CD4-positive, alpha-beta T cell treated with Interleukin-17A for 4 hours (primary cell): ENCODE data around the gene CEACAM7.

Source experiments
- DNase-seq: peaks from one replicate; pipeline ENCODE4 v3.0.0-alpha.2; 2020; ENCODE audit warnings: mixed read lengths

The CEACAM7 gene

DNA sequence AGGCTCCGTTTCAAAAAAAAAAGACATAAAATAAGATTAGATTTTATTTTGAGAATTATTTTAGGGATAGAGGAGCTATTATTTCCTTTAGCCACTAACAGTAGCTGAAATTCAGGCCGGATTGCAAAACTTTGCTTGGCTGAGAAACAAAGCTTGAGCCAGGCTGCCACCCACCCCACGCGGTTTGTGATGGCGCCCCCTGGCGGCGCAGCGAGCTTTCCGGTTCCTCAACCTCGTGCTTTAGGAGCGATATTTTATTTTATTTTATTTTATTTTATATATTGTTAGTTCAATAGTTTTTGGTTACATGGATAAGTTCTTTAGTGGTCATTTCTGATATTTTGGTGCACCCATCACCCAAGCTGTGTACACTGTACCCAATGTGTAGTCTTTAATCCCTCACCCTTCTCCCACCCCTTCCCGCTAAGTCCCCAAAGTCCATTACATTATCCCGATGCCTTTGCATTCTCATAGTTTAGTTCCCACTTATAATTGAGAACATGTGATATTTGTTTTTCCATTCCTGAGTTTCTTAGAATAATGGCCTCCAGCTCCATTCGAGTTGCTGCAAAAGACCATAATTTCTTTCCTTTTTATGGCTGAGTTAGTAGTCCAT, 41.4 kb downstream of the CEACAM7 start:
- peak; percentile 61 for DNase-seq

DNA sequence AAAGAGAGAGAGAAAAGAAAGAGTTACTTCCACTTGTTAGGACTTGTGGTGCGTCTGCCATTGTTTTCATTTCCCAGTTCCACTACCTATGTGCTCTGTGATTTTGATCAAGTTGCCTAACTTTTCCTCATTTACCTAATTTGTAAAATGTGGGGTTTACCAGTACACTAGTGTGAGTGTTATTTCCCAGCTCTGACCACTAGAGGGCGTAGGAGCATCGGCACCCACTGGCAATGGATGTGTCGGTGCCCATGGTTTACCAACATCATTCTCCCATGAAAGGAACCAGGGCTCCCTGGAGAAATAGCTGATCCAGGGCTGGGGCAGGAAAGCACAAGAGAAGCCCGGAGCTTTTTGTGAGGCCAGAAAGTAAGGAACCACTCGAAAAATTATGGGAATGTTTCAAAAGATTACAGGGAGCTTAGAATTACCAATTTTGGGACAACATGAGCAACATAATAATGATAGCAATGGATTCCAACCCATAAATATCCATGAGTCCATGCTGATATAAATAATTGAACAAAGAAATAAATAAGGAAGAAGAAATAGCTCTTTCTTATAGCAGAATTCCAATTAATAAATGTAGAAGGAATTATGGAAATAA, 46.1 kb downstream of the CEACAM7 start:
- peak; percentile 79 for DNase-seq

DNA sequence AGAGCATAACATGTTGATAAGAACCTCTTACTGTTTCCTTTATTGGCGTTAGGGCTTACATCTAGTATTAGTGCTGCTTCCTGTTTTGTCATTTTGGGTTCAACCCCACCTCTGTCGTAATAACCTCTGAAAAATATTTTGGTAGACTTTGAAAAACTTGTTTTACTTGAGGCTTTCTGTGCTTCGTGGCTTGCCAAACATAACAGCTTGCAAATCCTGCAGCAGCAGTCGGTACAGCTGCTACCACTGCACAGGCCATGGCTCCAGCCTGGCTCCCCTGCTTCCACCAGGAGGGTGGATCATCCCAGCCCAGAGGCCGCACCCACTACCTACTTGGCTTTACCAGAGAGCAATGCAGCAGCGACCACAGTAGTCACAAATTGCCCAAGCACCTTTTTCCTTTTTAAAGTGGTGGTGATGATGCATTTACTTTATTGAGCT, 49.4 kb downstream of the CEACAM7 start:
- DNase-seq = peak; percentile 20

DNA sequence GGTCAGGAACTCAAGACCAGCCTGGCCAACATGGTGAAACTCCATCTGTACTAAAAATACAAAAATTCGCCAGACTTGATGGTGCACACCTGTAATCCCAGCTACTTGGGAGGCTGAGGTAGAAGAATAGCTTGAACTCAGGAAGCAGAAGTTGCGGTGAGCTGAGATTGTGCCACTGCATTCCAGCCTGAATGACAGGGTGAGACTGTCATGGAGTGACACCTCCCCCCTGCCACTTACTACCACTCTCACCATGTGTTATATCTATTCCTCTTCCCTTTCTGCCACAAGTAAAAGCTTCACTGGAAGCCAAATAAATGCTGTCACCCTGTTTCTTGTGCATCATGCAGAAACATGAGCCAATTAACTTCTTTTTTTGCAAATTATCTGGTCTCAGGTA, 50.6 kb downstream of the CEACAM7 start:
- DNase-seq = no peak

DNA sequence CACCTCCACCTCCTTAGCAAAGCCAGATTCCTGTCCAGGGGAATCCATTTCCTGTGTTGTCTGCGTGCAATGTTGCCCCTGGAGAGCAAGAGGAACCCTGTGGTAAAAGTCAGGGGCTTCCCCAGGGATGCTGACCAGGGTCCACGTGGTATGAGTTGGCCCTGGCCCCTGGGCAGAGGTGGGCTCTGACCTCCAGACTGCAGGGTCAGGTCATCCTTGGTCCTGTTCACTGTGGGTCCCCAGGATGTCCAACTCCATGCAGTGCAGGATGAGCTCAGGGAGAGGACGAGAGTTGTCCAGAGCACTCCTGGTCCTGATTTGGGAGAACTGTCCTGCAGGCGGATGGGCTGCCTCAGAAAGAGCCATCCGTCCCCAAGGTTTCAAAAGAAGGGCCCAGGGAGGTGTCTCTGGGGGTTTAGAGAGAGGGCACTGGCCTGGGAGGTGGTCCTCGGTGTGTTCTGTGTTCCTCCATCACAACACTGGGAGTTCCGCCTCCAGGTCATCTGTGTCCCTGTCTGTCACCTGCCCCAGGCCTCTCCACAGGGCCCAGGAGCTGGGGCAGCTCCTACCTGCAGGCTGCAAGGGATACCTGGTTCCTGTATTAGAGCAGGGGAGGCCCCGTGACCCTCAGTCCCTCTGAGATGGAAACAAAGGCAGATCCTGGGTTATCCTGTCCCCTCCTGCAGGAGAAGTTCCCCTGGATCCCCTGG, 59.9 kb downstream of the CEACAM7 start:
- DNase-seq = no peak

DNA sequence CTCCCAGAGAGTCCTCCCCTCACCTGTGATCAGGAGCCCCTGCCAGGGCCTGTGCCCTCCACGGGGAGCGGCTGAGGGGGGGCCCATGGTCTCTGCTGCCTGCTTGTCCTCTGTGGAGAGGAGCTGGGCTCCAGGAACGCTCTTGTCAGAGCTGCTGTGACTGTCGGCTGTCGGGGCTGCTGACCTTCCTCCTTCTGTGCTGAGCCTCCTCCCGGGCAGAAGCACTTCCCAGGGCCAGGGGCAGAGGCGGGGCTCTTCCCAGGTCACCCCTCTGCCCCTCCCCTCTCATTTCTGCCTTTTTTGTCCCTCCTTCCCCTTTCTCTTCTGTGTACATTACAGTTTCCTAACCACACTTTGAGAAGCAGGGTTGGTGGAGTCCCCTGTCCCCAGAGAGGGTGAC, 61.2 kb downstream of the CEACAM7 start, which contains the start of gene CEACAM4:
Gene CEACAM4 (minus strand): TSS at position 198 of the 400 bp plus-strand sequence. CDS start 111 bp downstream, at position 87.
- DNase-seq = no peak

DNA sequence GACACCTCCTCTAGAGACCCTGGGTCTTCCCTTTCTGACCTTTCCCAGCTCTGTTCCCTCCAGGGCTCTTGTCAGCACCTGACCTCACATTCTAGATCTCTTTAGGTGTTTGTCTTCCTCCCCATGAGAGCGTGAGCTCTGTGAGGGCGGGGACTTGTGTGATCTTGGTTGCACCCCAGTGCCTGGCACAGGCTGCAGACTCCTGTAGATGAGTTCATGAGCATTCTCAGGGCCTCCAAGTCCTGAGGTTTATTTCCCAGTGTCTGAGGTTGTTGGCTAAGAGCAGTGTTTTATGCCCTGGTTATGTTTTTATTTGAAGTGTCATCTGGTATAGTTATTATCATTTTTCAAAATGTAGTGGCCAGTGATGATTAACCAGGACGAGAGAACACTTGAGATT, 61.8 kb downstream of the CEACAM7 start:
- no peak for DNase-seq

DNA sequence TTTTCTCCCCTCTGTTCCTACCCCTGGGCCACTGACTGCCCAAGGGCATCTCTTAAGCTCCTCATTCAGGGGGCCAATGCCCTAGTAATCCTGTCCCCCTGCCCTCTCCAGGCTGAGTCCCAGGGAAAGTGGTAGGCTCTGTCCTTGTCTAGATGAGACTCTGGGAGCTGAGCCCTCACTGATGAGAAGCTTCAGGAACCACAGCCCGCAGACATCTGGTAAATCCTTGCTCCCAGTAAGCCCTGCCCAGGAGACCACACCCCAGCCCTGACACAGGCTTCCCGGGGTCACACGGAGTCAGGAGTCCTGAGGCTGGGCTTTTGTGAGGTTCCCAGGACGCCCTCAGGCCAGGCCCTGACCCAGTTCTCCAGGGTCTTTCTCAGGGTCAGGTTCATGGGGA, 63.1 kb downstream of the CEACAM7 start:
- DNase-seq = no peak

DNA sequence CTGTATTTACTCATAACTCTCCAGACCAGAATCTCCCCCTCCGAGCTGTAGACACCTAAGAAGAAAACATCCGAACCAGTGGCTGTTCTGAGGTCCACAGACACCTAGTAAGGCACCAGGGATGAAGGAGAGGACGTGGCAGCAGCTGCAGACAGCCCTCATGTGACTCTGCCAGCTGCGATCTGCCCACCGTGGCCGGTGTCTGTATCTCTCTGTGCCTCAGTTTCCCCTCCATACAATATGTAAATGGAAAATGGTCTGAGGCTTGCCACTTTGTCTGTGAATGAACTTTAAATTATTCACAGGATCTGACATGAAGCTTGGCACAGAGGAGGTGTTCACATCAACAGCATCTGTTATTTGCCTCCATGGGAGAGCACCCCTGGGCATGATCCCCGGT, 63.6 kb downstream of the CEACAM7 start:
- DNase-seq = no peak

DNA sequence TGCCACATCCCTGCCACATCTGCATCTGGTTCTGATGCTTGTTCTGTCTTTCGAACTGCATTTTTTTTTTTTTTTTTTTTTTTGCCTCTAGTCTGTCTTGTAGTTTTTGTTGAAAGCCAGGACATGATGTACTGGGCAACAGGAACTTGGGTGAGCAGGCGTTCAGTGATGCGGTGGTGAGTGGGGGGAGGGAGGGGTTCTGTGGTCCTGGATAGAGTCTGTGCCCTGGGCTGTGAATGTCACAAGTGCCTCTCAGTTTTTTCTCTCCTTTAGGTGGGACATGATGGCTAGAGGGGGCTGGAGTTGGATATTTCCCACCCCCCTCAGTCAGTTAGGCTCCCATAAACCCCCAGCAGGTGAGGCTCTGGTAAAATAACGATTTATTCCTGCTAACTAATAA, 64.7 kb downstream of the CEACAM7 start:
- no peak for DNase-seq
